ENCODE data around the gene KAZN. TPM values are rescaled to one million over a fixed set of nuclear protein-coding genes. Genes with fewer than 3 reads are reported as not detected.
"Not testable (repeated sequence)": the region's sequence is repeated elsewhere in the genome, so short reads cannot be mapped to it uniquely, and the experiment has no call there.

Gene KAZN
- total RNA-seq, 2 donors from 2014 or later: 0.46 to 0.58 TPM

- ATAC-seq (replicated peaks in 1 of 2) (no peak), DNase-seq (no peak)
- Mint-ChIP-seq H3K27me3 (ENCODE audit: low read depth) (peaks cover 45% of the 10 kb centered on the region), H3K4me1 (ENCODE audit: low read depth) (no peaks in the 10 kb centered on the region), H3K4me3 (no peak overlapping the region), H3K27ac (no peak overlapping the region), H3K36me3 (ENCODE audit: insufficient read depth in 2 of 2) (peaks cover 0 to 1% of the 10 kb centered on the region in 2 donors), H3K9me3 (no peaks in the 10 kb centered on the region)
Measured at GRCh38 chr1:15129944-15130343, 531.5 kb downstream of the KAZN start.

GRCh38 chr1:15130607-15131006 lies 532.1 kb downstream of the KAZN start:
- Mint-ChIP-seq H3K4me3 (no peak overlapping the region), H3K27ac (no peak overlapping the region), H3K36me3 (ENCODE audit: insufficient read depth in 2 of 2) (peaks cover 0 to 1% of the 10 kb centered on the region in 2 donors), H3K4me1 (ENCODE audit: low read depth) (no peaks in the 10 kb centered on the region), H3K9me3 (no peaks in the 10 kb centered on the region), H3K27me3 (ENCODE audit: low read depth) (peaks cover 49% of the 10 kb centered on the region)
- DNase-seq (no peak), ATAC-seq (replicated peaks in 1 of 2) (no peak)

- no peak overlapping the region for H3K27ac Mint-ChIP-seq
- no peak for DNase-seq
- H3K4me1 Mint-ChIP-seq (ENCODE audit: low read depth): no peaks in the 10 kb centered on the region
- ATAC-seq (replicated peaks in 1 of 2): no peak
- no peaks in the 10 kb centered on the region for H3K9me3 Mint-ChIP-seq
- H3K27me3 Mint-ChIP-seq (ENCODE audit: low read depth): peaks cover 67% of the 10 kb centered on the region
- peaks cover 0 to 1% of the 10 kb centered on the region in 2 donors for H3K36me3 Mint-ChIP-seq (ENCODE audit: insufficient read depth in 2 of 2)
- H3K4me3 Mint-ChIP-seq: no peak overlapping the region
Measured at GRCh38 chr1:15132965-15133364, 534.5 kb downstream of the KAZN start.

- Mint-ChIP-seq H3K4me1 (ENCODE audit: low read depth) (no peaks in the 10 kb centered on the region), H3K27me3 (ENCODE audit: low read depth) (peaks cover 69% of the 10 kb centered on the region), H3K36me3 (ENCODE audit: insufficient read depth in 2 of 2) (peaks cover 0 to 1% of the 10 kb centered on the region in 2 donors), H3K27ac (no peak overlapping the region), H3K9me3 (no peaks in the 10 kb centered on the region), H3K4me3 (no peak overlapping the region)
- no peak for ATAC-seq (replicated peaks in 1 of 2)
- no peak for DNase-seq
Measured at GRCh38 chr1:15134285-15134684, 535.8 kb downstream of the KAZN start.

GRCh38 chr1:15135604-15136003 lies 537.1 kb downstream of the KAZN start:
- ATAC-seq (replicated peaks in 1 of 2); H3K4me1 Mint-ChIP-seq (ENCODE audit: low read depth): not testable (repeated sequence)
- H3K27me3 Mint-ChIP-seq (ENCODE audit: low read depth): peaks cover 64% of the 10 kb centered on the region

GRCh38 chr1:15137809-15138208 lies 539.3 kb downstream of the KAZN start:
- H3K27me3 Mint-ChIP-seq (ENCODE audit: low read depth): peaks cover 70% of the 10 kb centered on the region
- no peak overlapping the region for H3K27ac Mint-ChIP-seq
- DNase-seq (no peak), ATAC-seq (replicated peaks in 1 of 2) (no peak)
- H3K9me3 Mint-ChIP-seq: no peaks in the 10 kb centered on the region
- no peaks in the 10 kb centered on the region for H3K36me3 Mint-ChIP-seq (ENCODE audit: insufficient read depth in 2 of 2)
- no peak overlapping the region for H3K4me3 Mint-ChIP-seq
- H3K4me1 Mint-ChIP-seq (ENCODE audit: low read depth): no peaks in the 10 kb centered on the region

More at GRCh38 chr1:15135604-15136003, 537.1 kb downstream of the KAZN start:
- H3K27ac Mint-ChIP-seq; H3K9me3 Mint-ChIP-seq; H3K4me3 Mint-ChIP-seq; DNase-seq; H3K36me3 Mint-ChIP-seq (ENCODE audit: insufficient read depth in 2 of 2): not testable (repeated sequence)

- H3K36me3 Mint-ChIP-seq (ENCODE audit: insufficient read depth in 2 of 2): no peaks in the 10 kb centered on the region
- no peaks in the 10 kb centered on the region for H3K9me3 Mint-ChIP-seq
- H3K27ac Mint-ChIP-seq: no peak overlapping the region
- DNase-seq (no peak), ATAC-seq (replicated peaks in 1 of 2) (no peak)
- peaks cover 63% of the 10 kb centered on the region for H3K27me3 Mint-ChIP-seq (ENCODE audit: low read depth)
- no peak overlapping the region for H3K4me3 Mint-ChIP-seq
- H3K4me1 Mint-ChIP-seq (ENCODE audit: low read depth): no peaks in the 10 kb centered on the region
Measured at GRCh38 chr1:15139654-15140350, 541.3 kb downstream of the KAZN start.

- DNase-seq: no peak
- Mint-ChIP-seq H3K4me1 (ENCODE audit: low read depth) (no peaks in the 10 kb centered on the region), H3K9me3 (no peaks in the 10 kb centered on the region), H3K27ac (no peak overlapping the region), H3K36me3 (ENCODE audit: insufficient read depth in 2 of 2) (no peaks in the 10 kb centered on the region), H3K27me3 (ENCODE audit: low read depth) (peaks cover 62% of the 10 kb centered on the region), H3K4me3 (no peak overlapping the region)
- ATAC-seq (replicated peaks in 1 of 2): no peak
Measured at GRCh38 chr1:15141935-15142539, 543.6 kb downstream of the KAZN start.

- Mint-ChIP-seq H3K27me3 (ENCODE audit: low read depth) (peaks cover 76% of the 10 kb centered on the region), H3K9me3 (no peaks in the 10 kb centered on the region), H3K36me3 (ENCODE audit: insufficient read depth in 2 of 2) (no peaks in the 10 kb centered on the region), H3K4me1 (ENCODE audit: low read depth) (no peaks in the 10 kb centered on the region), H3K27ac (no peak overlapping the region), H3K4me3 (no peak overlapping the region)
- DNase-seq: no peak
- ATAC-seq (replicated peaks in 1 of 2): no peak
Measured at GRCh38 chr1:15145327-15145726, 546.8 kb downstream of the KAZN start.

- H3K4me3 Mint-ChIP-seq: no peak overlapping the region
- DNase-seq (no peak), ATAC-seq (replicated peaks in 1 of 2) (no peak)
- H3K4me1 Mint-ChIP-seq (ENCODE audit: low read depth): no peaks in the 10 kb centered on the region
- H3K27me3 Mint-ChIP-seq (ENCODE audit: low read depth): peaks cover 76% of the 10 kb centered on the region
- H3K36me3 Mint-ChIP-seq (ENCODE audit: insufficient read depth in 2 of 2): no peaks in the 10 kb centered on the region
- no peak overlapping the region for H3K27ac Mint-ChIP-seq
- no peaks in the 10 kb centered on the region for H3K9me3 Mint-ChIP-seq
Measured at GRCh38 chr1:15146142-15146680, 547.7 kb downstream of the KAZN start.

GRCh38 chr1:15146971-15147376 lies 548.5 kb downstream of the KAZN start:
- no peaks in the 10 kb centered on the region for H3K4me1 Mint-ChIP-seq (ENCODE audit: low read depth)
- peaks cover 80% of the 10 kb centered on the region for H3K27me3 Mint-ChIP-seq (ENCODE audit: low read depth)
- no peaks in the 10 kb centered on the region for H3K36me3 Mint-ChIP-seq (ENCODE audit: insufficient read depth in 2 of 2)
- no peak for ATAC-seq (replicated peaks in 1 of 2)
- no peak for DNase-seq
- no peak overlapping the region for H3K27ac Mint-ChIP-seq
- no peaks in the 10 kb centered on the region for H3K9me3 Mint-ChIP-seq
- H3K4me3 Mint-ChIP-seq: no peak overlapping the region

GRCh38 chr1:15148004-15148403 lies 549.5 kb downstream of the KAZN start:
- no peak for ATAC-seq (replicated peaks in 1 of 2)
- Mint-ChIP-seq H3K36me3 (ENCODE audit: insufficient read depth in 2 of 2) (no peaks in the 10 kb centered on the region), H3K4me1 (ENCODE audit: low read depth) (no peaks in the 10 kb centered on the region), H3K4me3 (no peak overlapping the region), H3K9me3 (no peaks in the 10 kb centered on the region), H3K27ac (no peak overlapping the region), H3K27me3 (ENCODE audit: low read depth) (peaks cover 83% of the 10 kb centered on the region)
- DNase-seq: no peak

- H3K36me3 Mint-ChIP-seq (ENCODE audit: insufficient read depth in 2 of 2): no peaks in the 10 kb centered on the region
- no peak for DNase-seq
- no peak overlapping the region for H3K4me3 Mint-ChIP-seq
- no peak for ATAC-seq (replicated peaks in 1 of 2)
- no peak overlapping the region for H3K27ac Mint-ChIP-seq
- H3K27me3 Mint-ChIP-seq (ENCODE audit: low read depth): peaks cover 79% of the 10 kb centered on the region
- no peaks in the 10 kb centered on the region for H3K9me3 Mint-ChIP-seq
- no peaks in the 10 kb centered on the region for H3K4me1 Mint-ChIP-seq (ENCODE audit: low read depth)
Measured at GRCh38 chr1:15148475-15148874, 550.0 kb downstream of the KAZN start.

Measured in activated T-cell treated with anti-CD3 and anti-CD28 coated beads, Interleukin-2, amount 50 U/mL, for 72 hours (primary cell).